ENCODE measurements around the gene HJV. TPM values are rescaled to one million over a fixed set of nuclear protein-coding genes. Genes with fewer than 3 reads are reported as not detected.

The HJV gene
- total and polyA plus RNA-seq, 2 of the 8 experiments (the other 6 are each of a cell fraction or from before 2014, with no cell fraction given) = 0.32 to 0.70 TPM

- TF ChIP-seq CHD7 (IDR thresholded peaks at IDR 0.05; ENCODE audit: insufficient replicate concordance, low read length) = no peak
- no peak for TF ChIP-seq RNF2 (IDR thresholded peaks at IDR 0.05; ENCODE audit: borderline replicate concordance, low read depth, low read length, missing control alignments, poor library complexity, severe bottlenecking)
- TF ChIP-seq TEAD4 (IDR thresholded peaks at IDR 0.05; ENCODE audit: low read depth, low read length) = no peak
- TF ChIP-seq CHD1 (IDR thresholded peaks at IDR 0.05; ENCODE audit: low read depth, low read length) = no peak
- TF ChIP-seq JUND (IDR thresholded peaks at IDR 0.05; ENCODE audit: low read length) = no peak
- TF ChIP-seq SP2 (IDR thresholded peaks at IDR 0.05; ENCODE audit: low read length) = no peak
- no peak for TF ChIP-seq NRF1 (IDR thresholded peaks at IDR 0.05; ENCODE audit: low read depth, low read length)
- TF ChIP-seq MAX (IDR thresholded peaks at IDR 0.05) = 0 out of 2 replicates have a peak, but pooled peaks have one; percentile 30
- TF ChIP-seq FOSL1 (IDR thresholded peaks at IDR 0.05; ENCODE audit: insufficient read depth, low read depth, low read length) = no peak
Observed at GRCh38 chr1:146035048-146035423, 13.5 kb upstream of the HJV start (continued).
